Thyroid gland (tissue), 4 donors: ENCODE data around the gene ETNK2.

Source experiments
- CTCF ChIP-seq, 6 experiments: fragments of 200-600 bp in 3 of 6; fragments of 450-650 bp in 3 of 6; sonication (generic) in 3 of 6; IDR thresholded peaks; one replicate each; pipeline ENCODE4 v1.5.1; 2016 to 2019; ENCODE audit warnings: antibody characterized with exemption in 6 of 6, mild to moderate bottlenecking in 2 of 6, inconsistent platforms in 1 of 6, moderate library complexity in 1 of 6
- POLR2A ChIP-seq, 2 donors: fragments of 450-650 bp; IDR thresholded peaks; one replicate each; pipeline ENCODE4 v1.6.1; 2017; ENCODE audit warnings: antibody characterized with exemption in 2 of 2, mild to moderate bottlenecking in 2 of 2, moderate library complexity in 1 of 2

GRCh38 chr1:204181116-204181515 is 29.3 kb upstream of the ETNK2 start:
- TF ChIP-seq CTCF (IDR thresholded peaks at IDR 0.05) (no peak), POLR2A (IDR thresholded peaks at IDR 0.05) (no peak)
